CD14-positive monocyte (primary cell): ENCODE measurements around the gene SLX9. TPM values are rescaled to one million over a fixed set of nuclear protein-coding genes. Genes with fewer than 3 reads are reported as not detected.
A peak's percentile ranks its signal among the peaks of the same experiment; 100 is the strongest.
"Not testable (repeated sequence)": the region's sequence is repeated elsewhere in the genome, so short reads cannot be mapped to it uniquely, and the experiment has no call there.

Experiments
- DNase-seq, 3 donors: peaks; one replicate each; pipeline ENCODE4 v3.0.0-alpha.2; 2011 to 2022
- H2AFZ ChIP-seq: 2 replicates; pipeline ENCODE4 v1.6.0; 2012; ENCODE audit warnings: mild to moderate bottlenecking, low read depth, low read length, inconsistent platforms; ENCODE audit not compliant: insufficient read depth, poor library complexity, severe bottlenecking
- H3K27ac ChIP-seq, 2 donors: 1 replicate in 1 of 2; 2 replicates in 1 of 2; pipeline ENCODE4 v1.5.1; 2012 to 2013; ENCODE audit warnings: low read length in 2 of 2, control low read depth in 1 of 2, inconsistent platforms in 1 of 2, low read depth in 1 of 2, mild to moderate bottlenecking in 1 of 2
- H3K27me3 ChIP-seq, 2 donors: one replicate each; pipeline versions ENCODE4 v1.6.0 to v1.6.1; 2011 to 2013; ENCODE audit warnings: low read length in 2 of 2; ENCODE audit not compliant: control insufficient read depth in 2 of 2, insufficient read depth in 2 of 2
- H3K36me3 ChIP-seq, 2 donors: replicated peaks in 1 of 2; 1 replicate in 1 of 2; 2 replicates in 1 of 2; pipeline versions ENCODE4 v1.5.1 to v1.6.1; 2012 to 2013; ENCODE audit warnings: low read length in 2 of 2, control low read depth in 1 of 2, inconsistent platforms in 1 of 2, mild to moderate bottlenecking in 1 of 2; ENCODE audit not compliant: insufficient read depth in 2 of 2, control insufficient read depth in 1 of 2
- H3K4me1 ChIP-seq, 2 donors: 1 replicate in 1 of 2; 2 replicates in 1 of 2; pipeline versions ENCODE4 v1.5.1 to v1.6.1; 2012 to 2013; ENCODE audit warnings: low read length in 2 of 2, control low read depth in 1 of 2, inconsistent platforms in 1 of 2, mild to moderate bottlenecking in 1 of 2, moderate library complexity in 1 of 2; ENCODE audit not compliant: insufficient read depth in 2 of 2, control insufficient read depth in 1 of 2
- H3K4me2 ChIP-seq: replicated peaks from 2 replicates; pipeline ENCODE3; 2012; ENCODE audit warnings: low read length, moderate library complexity, mild to moderate bottlenecking; ENCODE audit not compliant: poor library complexity, severe bottlenecking; ENCODE audit errors: extremely low read depth
- H3K4me3 ChIP-seq, 3 experiments: fragments of 200-600 bp in 1 of 3; sonication (generic) in 1 of 3; replicated peaks in 1 of 3; 1 replicate in 2 of 3; 2 replicates in 1 of 3; pipeline ENCODE4 v1.5.1; 2011 to 2013; ENCODE audit warnings: low read length in 3 of 3, mild to moderate bottlenecking in 3 of 3, control low read depth in 2 of 3, low read depth in 2 of 3, inconsistent platforms in 1 of 3, moderate library complexity in 1 of 3
- H3K79me2 ChIP-seq: 2 replicates; pipeline ENCODE4 v1.6.0; 2012; ENCODE audit warnings: mild to moderate bottlenecking, control low read depth, inconsistent platforms, low read length, moderate library complexity; ENCODE audit not compliant: insufficient read depth
- H3K9ac ChIP-seq: 2 replicates; pipeline ENCODE4 v1.6.0; 2017; ENCODE audit warnings: low read length, mild to moderate bottlenecking; ENCODE audit not compliant: insufficient read depth, poor library complexity, severe bottlenecking
- H3K9me3 ChIP-seq, 2 donors: replicated peaks in 1 of 2; 1 replicate in 1 of 2; 2 replicates in 1 of 2; pipeline versions ENCODE4 v1.5.1 to v1.6.1; 2012 to 2013; ENCODE audit warnings: low read length in 2 of 2, control low read depth in 1 of 2; ENCODE audit not compliant: control insufficient read depth in 1 of 2, insufficient read depth in 1 of 2
- H4K20me1 ChIP-seq: 2 replicates; pipeline ENCODE4 v1.6.0; 2012; ENCODE audit warnings: mild to moderate bottlenecking, low read length, control low read depth, moderate library complexity; ENCODE audit not compliant: insufficient read depth
- H3K27ac Mint-ChIP-seq, 7 donors: one replicate each; pipeline ENCODE4 v1.8.0; 2020; ENCODE audit warnings: mild to moderate bottlenecking in 7 of 7, mixed read lengths in 7 of 7, moderate library complexity in 6 of 7, inconsistent platforms in 2 of 7
- H3K27me3 Mint-ChIP-seq, 3 donors: one replicate each; pipeline ENCODE4 v1.8.0; 2021 to 2022; ENCODE audit warnings: low read depth in 3 of 3, mild to moderate bottlenecking in 3 of 3, mixed read lengths in 3 of 3, moderate library complexity in 3 of 3, inconsistent platforms in 1 of 3
- H3K36me3 Mint-ChIP-seq, 2 donors: one replicate each; pipeline ENCODE4 v1.8.0; 2020; ENCODE audit warnings: mixed read lengths in 2 of 2, inconsistent platforms in 1 of 2, mild to moderate bottlenecking in 1 of 2
- H3K4me1 Mint-ChIP-seq: one replicate; pipeline ENCODE4 v1.8.0; 2020; ENCODE audit warnings: mild to moderate bottlenecking, mixed read lengths
- H3K4me3 Mint-ChIP-seq, 2 donors: one replicate each; pipeline ENCODE4 v1.8.0; 2020; ENCODE audit warnings: mild to moderate bottlenecking in 2 of 2, mixed read lengths in 2 of 2, moderate library complexity in 1 of 2
- H3K9me3 Mint-ChIP-seq, 7 donors: one replicate each; pipeline ENCODE4 v1.8.0; 2020 to 2022; ENCODE audit warnings: mixed read lengths in 7 of 7, mild to moderate bottlenecking in 6 of 7, moderate library complexity in 6 of 7, inconsistent platforms in 2 of 7
- CTCF ChIP-seq: fragments of 200-600 bp; IDR thresholded peaks from one replicate; pipeline ENCODE4 v1.8.0; 2022; ENCODE audit warnings: antibody characterized with exemption, mild to moderate bottlenecking
- WGBS: methylation state at CpG from one replicate; pipeline ENCODE4 v1.1.5; 2013; ENCODE audit warnings: missing lambda C conversion rate; ENCODE audit not compliant: insufficient coverage; 5-methylcytosine and 5-hydroxymethylcytosine counted together
- intact Hi-C, 2 donors: fragments of 100-400 bp; cut with micrococcal nuclease; formaldehyde crosslinking; loops; one replicate each; pipeline versions ENCODE4 v1.15.0 to v1.15.1; 2023
- polyA plus RNA-seq, 3 donors: library from polyadenylated mRNA; depleted of rRNA in 1 of 3; unstranded in 2 of 3; stranded (reverse) in 1 of 3; fragments of 300-500 nt in 2 of 3; fragments of >200 nt in 1 of 3; fragmentation: Illumina TruSeq in 2 of 3; gene quantifications; 1 replicate in 2 of 3; 2 replicates in 1 of 3; pipeline ENCODE4 v1.2.3, GENCODE V29; 2012 to 2021

The SLX9 gene
- polyA plus RNA-seq, 3 donors: 7.5 to 9.0 (median 9.0) TPM

- Histone ChIP-seq H3K4me3 (peak overlapping the region; percentile 1 to 98 (median 11)), H3K4me1 (peaks cover 99 to 100% of the 10 kb centered on the region in 2 donors), H3K4me2 (peak overlapping the region; percentile 82), H3K27ac (peak overlapping the region; percentile 69 to 81), H3K79me2 (peaks cover 98% of the 10 kb centered on the region), H3K9ac (peak overlapping the region; percentile 54), H3K36me3 (peaks cover 43 to 45% of the 10 kb centered on the region in 2 donors), H2AFZ (no peak overlapping the region), H3K9me3 (no peaks in the 10 kb centered on the region), H3K27me3 (no peaks in the 10 kb centered on the region), H4K20me1 (peaks cover 99% of the 10 kb centered on the region)
- Mint-ChIP-seq H3K4me3 (peak overlapping the region; percentile 70 to 88), H3K27ac (peak overlapping the region; percentile 74 to 92 (median 87)), H3K36me3 (peaks cover 36 to 57% of the 10 kb centered on the region in 2 donors), H3K27me3 (peaks cover 0 to 2% (median 2%) of the 10 kb centered on the region in 3 donors), H3K9me3 (peaks cover 0 to 2% (median 0%) of the 10 kb centered on the region in 7 donors), H3K4me1 (peaks cover 93% of the 10 kb centered on the region)
- 6% methylated on average over 8 of the region's 8 CpGs for WGBS
- intact Hi-C loops: loop anchor here in 1 of 2 donors (5.0 kb wide), 1 partner anchor 95 kb away; the partner anchor contains the start of gene SUMO3
- no peak for TF ChIP-seq CTCF
- DNase-seq: no peak
These were observed 27.7 kb upstream of the SLX9 start for GRCh38 chr21:44912158-44912473.

GRCh38 chr21:44912506-44913412 lies 27.1 kb upstream of the SLX9 start:
- peaks cover 99% of the 10 kb centered on the region for H4K20me1 ChIP-seq
- H3K9me3 ChIP-seq, H3K27me3 ChIP-seq, H2AFZ ChIP-seq, H3K9me3 Mint-ChIP-seq, DNase-seq, H3K27me3 Mint-ChIP-seq: not testable (repeated sequence)
- H3K4me2 ChIP-seq: peak overlapping the region; percentile 87
- peak overlapping the region; percentile 54 for H3K9ac ChIP-seq
- H3K4me1 ChIP-seq: peaks cover 99 to 100% of the 10 kb centered on the region in 2 donors
- peak overlapping the region; percentile 70 to 91 for H3K4me3 Mint-ChIP-seq
- H3K36me3 ChIP-seq: peaks cover 43 to 47% of the 10 kb centered on the region in 2 donors
- peak overlapping the region; percentile 72 to 97 (median 90) for H3K27ac Mint-ChIP-seq
- H3K4me1 Mint-ChIP-seq: peaks cover 93% of the 10 kb centered on the region
- H3K36me3 Mint-ChIP-seq: peaks cover 43 to 57% of the 10 kb centered on the region in 2 donors
- peak overlapping the region; percentile 81 to 84 for H3K27ac ChIP-seq
- intact Hi-C loops: loop anchor here in 1 of 2 donors (5.0 kb wide), 1 partner anchor 95 kb away; the partner anchor contains the start of gene SUMO3
- H3K79me2 ChIP-seq: peaks cover 98% of the 10 kb centered on the region
- WGBS: 60% methylated on average over 9 of the region's 25 CpGs
- peak overlapping the region in 2 of 3 experiments; percentile 42 to 98 for H3K4me3 ChIP-seq
